CD4-positive, alpha-beta T cell treated with Interleukin-4 for 1 hour (primary cell): ENCODE measurements around the gene TMEM184A.

Source experiments
- DNase-seq, 2 donors: peaks; one replicate each; pipeline ENCODE4 v3.0.0-alpha.2; 2020 to 2022

TMEM184A gene

GRCh38 chr7:1550005-1550845 is 5.8 kb downstream of the TMEM184A start:
- DNase-seq, result no peak

- no peak for DNase-seq
Measured at GRCh38 chr7:1549357-1550004, 6.5 kb downstream of the TMEM184A start.

GRCh38 chr7:1548944-1549343 is 7.1 kb downstream of the TMEM184A start:
- no peak for DNase-seq

GRCh38 chr7:1548438-1548831 is 7.6 kb downstream of the TMEM184A start:
- DNase-seq, result no peak

GRCh38 chr7:1547777-1548437 is 8.1 kb downstream of the TMEM184A start:
- no peak for DNase-seq

- no peak for DNase-seq
Measured at GRCh38 chr7:1546909-1547776, 8.9 kb downstream of the TMEM184A start.

GRCh38 chr7:1546274-1546908 is 9.6 kb downstream of the TMEM184A start:
- no peak for DNase-seq

- no peak for DNase-seq
Measured at GRCh38 chr7:1545417-1546246, 10.4 kb downstream of the TMEM184A start.

- DNase-seq, result no peak
Measured at GRCh38 chr7:1544896-1545416, 11.0 kb downstream of the TMEM184A start.

GRCh38 chr7:1544178-1544895 is 11.7 kb downstream of the TMEM184A start:
- DNase-seq, result no peak

GRCh38 chr7:1543826-1544177 is 12.2 kb downstream of the TMEM184A start:
- DNase-seq, result no peak

- no peak for DNase-seq
Measured at GRCh38 chr7:1542841-1543747, 12.9 kb downstream of the TMEM184A start.

- DNase-seq, result no peak
Measured at GRCh38 chr7:1542329-1542728, 13.7 kb downstream of the TMEM184A start.

GRCh38 chr7:1541431-1542162 is 14.4 kb downstream of the TMEM184A start:
- no peak for DNase-seq

- no peak for DNase-seq
Measured at GRCh38 chr7:1540776-1541271, 15.2 kb downstream of the TMEM184A start.

GRCh38 chr7:1539882-1540775 is 15.9 kb downstream of the TMEM184A start:
- no peak for DNase-seq

- no peak for DNase-seq
Measured at GRCh38 chr7:1539181-1539881, 16.7 kb downstream of the TMEM184A start.
